CD14-positive monocyte (primary cell): ENCODE measurements around the gene KAZALD1. TPM values are rescaled to one million over a fixed set of nuclear protein-coding genes. Genes with fewer than 3 reads are reported as not detected.

Experiments used
- DNase-seq, 3 donors: peaks; one replicate each; pipeline ENCODE4 v3.0.0-alpha.2; 2011 to 2022
- H2AFZ ChIP-seq: 2 replicates; pipeline ENCODE4 v1.6.0; 2012; ENCODE audit warnings: mild to moderate bottlenecking, low read depth, low read length, inconsistent platforms; ENCODE audit not compliant: insufficient read depth, poor library complexity, severe bottlenecking
- H3K27ac ChIP-seq, 2 donors: 1 replicate in 1 of 2; 2 replicates in 1 of 2; pipeline ENCODE4 v1.5.1; 2012 to 2013; ENCODE audit warnings: low read length in 2 of 2, control low read depth in 1 of 2, inconsistent platforms in 1 of 2, low read depth in 1 of 2, mild to moderate bottlenecking in 1 of 2
- H3K27me3 ChIP-seq, 2 donors: one replicate each; pipeline versions ENCODE4 v1.6.0 to v1.6.1; 2011 to 2013; ENCODE audit warnings: low read length in 2 of 2; ENCODE audit not compliant: control insufficient read depth in 2 of 2, insufficient read depth in 2 of 2
- H3K36me3 ChIP-seq, 2 donors: replicated peaks in 1 of 2; 1 replicate in 1 of 2; 2 replicates in 1 of 2; pipeline versions ENCODE4 v1.5.1 to v1.6.1; 2012 to 2013; ENCODE audit warnings: low read length in 2 of 2, control low read depth in 1 of 2, inconsistent platforms in 1 of 2, mild to moderate bottlenecking in 1 of 2; ENCODE audit not compliant: insufficient read depth in 2 of 2, control insufficient read depth in 1 of 2
- H3K4me1 ChIP-seq, 2 donors: 1 replicate in 1 of 2; 2 replicates in 1 of 2; pipeline versions ENCODE4 v1.5.1 to v1.6.1; 2012 to 2013; ENCODE audit warnings: low read length in 2 of 2, control low read depth in 1 of 2, inconsistent platforms in 1 of 2, mild to moderate bottlenecking in 1 of 2, moderate library complexity in 1 of 2; ENCODE audit not compliant: insufficient read depth in 2 of 2, control insufficient read depth in 1 of 2
- H3K4me2 ChIP-seq: replicated peaks from 2 replicates; pipeline ENCODE3; 2012; ENCODE audit warnings: low read length, moderate library complexity, mild to moderate bottlenecking; ENCODE audit not compliant: poor library complexity, severe bottlenecking; ENCODE audit errors: extremely low read depth
- H3K4me3 ChIP-seq, 3 experiments: fragments of 200-600 bp in 1 of 3; sonication (generic) in 1 of 3; replicated peaks in 1 of 3; 1 replicate in 2 of 3; 2 replicates in 1 of 3; pipeline ENCODE4 v1.5.1; 2011 to 2013; ENCODE audit warnings: low read length in 3 of 3, mild to moderate bottlenecking in 3 of 3, control low read depth in 2 of 3, low read depth in 2 of 3, inconsistent platforms in 1 of 3, moderate library complexity in 1 of 3
- H3K79me2 ChIP-seq: 2 replicates; pipeline ENCODE4 v1.6.0; 2012; ENCODE audit warnings: mild to moderate bottlenecking, control low read depth, inconsistent platforms, low read length, moderate library complexity; ENCODE audit not compliant: insufficient read depth
- H3K9ac ChIP-seq: 2 replicates; pipeline ENCODE4 v1.6.0; 2017; ENCODE audit warnings: low read length, mild to moderate bottlenecking; ENCODE audit not compliant: insufficient read depth, poor library complexity, severe bottlenecking
- H3K9me3 ChIP-seq, 2 donors: replicated peaks in 1 of 2; 1 replicate in 1 of 2; 2 replicates in 1 of 2; pipeline versions ENCODE4 v1.5.1 to v1.6.1; 2012 to 2013; ENCODE audit warnings: low read length in 2 of 2, control low read depth in 1 of 2; ENCODE audit not compliant: control insufficient read depth in 1 of 2, insufficient read depth in 1 of 2
- H4K20me1 ChIP-seq: 2 replicates; pipeline ENCODE4 v1.6.0; 2012; ENCODE audit warnings: mild to moderate bottlenecking, low read length, control low read depth, moderate library complexity; ENCODE audit not compliant: insufficient read depth
- H3K27ac Mint-ChIP-seq, 7 donors: one replicate each; pipeline ENCODE4 v1.8.0; 2020; ENCODE audit warnings: mild to moderate bottlenecking in 7 of 7, mixed read lengths in 7 of 7, moderate library complexity in 6 of 7, inconsistent platforms in 2 of 7
- H3K27me3 Mint-ChIP-seq, 3 donors: one replicate each; pipeline ENCODE4 v1.8.0; 2021 to 2022; ENCODE audit warnings: low read depth in 3 of 3, mild to moderate bottlenecking in 3 of 3, mixed read lengths in 3 of 3, moderate library complexity in 3 of 3, inconsistent platforms in 1 of 3
- H3K36me3 Mint-ChIP-seq, 2 donors: one replicate each; pipeline ENCODE4 v1.8.0; 2020; ENCODE audit warnings: mixed read lengths in 2 of 2, inconsistent platforms in 1 of 2, mild to moderate bottlenecking in 1 of 2
- H3K4me1 Mint-ChIP-seq: one replicate; pipeline ENCODE4 v1.8.0; 2020; ENCODE audit warnings: mild to moderate bottlenecking, mixed read lengths
- H3K4me3 Mint-ChIP-seq, 2 donors: one replicate each; pipeline ENCODE4 v1.8.0; 2020; ENCODE audit warnings: mild to moderate bottlenecking in 2 of 2, mixed read lengths in 2 of 2, moderate library complexity in 1 of 2
- H3K9me3 Mint-ChIP-seq, 7 donors: one replicate each; pipeline ENCODE4 v1.8.0; 2020 to 2022; ENCODE audit warnings: mixed read lengths in 7 of 7, mild to moderate bottlenecking in 6 of 7, moderate library complexity in 6 of 7, inconsistent platforms in 2 of 7
- WGBS: methylation state at CpG from one replicate; pipeline ENCODE4 v1.1.5; 2013; ENCODE audit warnings: missing lambda C conversion rate; ENCODE audit not compliant: insufficient coverage; 5-methylcytosine and 5-hydroxymethylcytosine counted together
- intact Hi-C, 2 donors: fragments of 100-400 bp; cut with micrococcal nuclease; formaldehyde crosslinking; loops; one replicate each; pipeline versions ENCODE4 v1.15.0 to v1.15.1; 2023
- polyA plus RNA-seq, 3 donors: library from polyadenylated mRNA; depleted of rRNA in 1 of 3; unstranded in 2 of 3; stranded (reverse) in 1 of 3; fragments of 300-500 nt in 2 of 3; fragments of >200 nt in 1 of 3; fragmentation: Illumina TruSeq in 2 of 3; gene quantifications; 1 replicate in 2 of 3; 2 replicates in 1 of 3; pipeline ENCODE4 v1.2.3, GENCODE V29; 2012 to 2021
- TF ChIP-seq, protein P1 (sequence below): fragments of 200-600 bp; IDR thresholded peaks from one replicate; pipeline ENCODE4 v1.8.0; 2022; ENCODE audit warnings: antibody characterized with exemption, mild to moderate bottlenecking

KAZALD1 gene
- polyA plus RNA-seq, 3 donors, result 0.15 to 6.6 (median 0.53) TPM

GRCh38 chr10:101091546-101092290 is 29.9 kb downstream of the KAZALD1 start:
- H3K27ac ChIP-seq, result no peak overlapping the region
- TF ChIP-seq, protein P1, sequence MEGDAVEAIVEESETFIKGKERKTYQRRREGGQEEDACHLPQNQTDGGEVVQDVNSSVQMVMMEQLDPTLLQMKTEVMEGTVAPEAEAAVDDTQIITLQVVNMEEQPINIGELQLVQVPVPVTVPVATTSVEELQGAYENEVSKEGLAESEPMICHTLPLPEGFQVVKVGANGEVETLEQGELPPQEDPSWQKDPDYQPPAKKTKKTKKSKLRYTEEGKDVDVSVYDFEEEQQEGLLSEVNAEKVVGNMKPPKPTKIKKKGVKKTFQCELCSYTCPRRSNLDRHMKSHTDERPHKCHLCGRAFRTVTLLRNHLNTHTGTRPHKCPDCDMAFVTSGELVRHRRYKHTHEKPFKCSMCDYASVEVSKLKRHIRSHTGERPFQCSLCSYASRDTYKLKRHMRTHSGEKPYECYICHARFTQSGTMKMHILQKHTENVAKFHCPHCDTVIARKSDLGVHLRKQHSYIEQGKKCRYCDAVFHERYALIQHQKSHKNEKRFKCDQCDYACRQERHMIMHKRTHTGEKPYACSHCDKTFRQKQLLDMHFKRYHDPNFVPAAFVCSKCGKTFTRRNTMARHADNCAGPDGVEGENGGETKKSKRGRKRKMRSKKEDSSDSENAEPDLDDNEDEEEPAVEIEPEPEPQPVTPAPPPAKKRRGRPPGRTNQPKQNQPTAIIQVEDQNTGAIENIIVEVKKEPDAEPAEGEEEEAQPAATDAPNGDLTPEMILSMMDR, result no peak
- H3K4me3 ChIP-seq, result no peak overlapping the region
- peaks cover 14 to 57% of the 10 kb centered on the region in 2 donors for H3K27me3 ChIP-seq
- Mint-ChIP-seq H3K9me3 (peaks cover 0 to 2% (median 0%) of the 10 kb centered on the region in 7 donors), H3K27ac (no peak overlapping the region), H3K4me1 (no peaks in the 10 kb centered on the region), H3K27me3 (peaks cover 47 to 80% (median 56%) of the 10 kb centered on the region in 3 donors), H3K36me3 (no peaks in the 10 kb centered on the region), H3K4me3 (peak overlapping the region in 1 of 2 donors; percentile 46)
- WGBS, result 83% methylated on average over 7 of the region's 12 CpGs
- H3K36me3 ChIP-seq, result no peaks in the 10 kb centered on the region
- H3K4me1 ChIP-seq, result no peaks in the 10 kb centered on the region
- H4K20me1 ChIP-seq, result no peaks in the 10 kb centered on the region
- no peaks in the 10 kb centered on the region for H3K9me3 ChIP-seq
- no peak overlapping the region for H3K4me2 ChIP-seq
- H3K9ac ChIP-seq, result no peak overlapping the region
- H3K79me2 ChIP-seq, result no peaks in the 10 kb centered on the region
- DNase-seq, result no peak
- H2AFZ ChIP-seq, result no peak overlapping the region
- intact Hi-C loops, result no loop called here

DNA sequence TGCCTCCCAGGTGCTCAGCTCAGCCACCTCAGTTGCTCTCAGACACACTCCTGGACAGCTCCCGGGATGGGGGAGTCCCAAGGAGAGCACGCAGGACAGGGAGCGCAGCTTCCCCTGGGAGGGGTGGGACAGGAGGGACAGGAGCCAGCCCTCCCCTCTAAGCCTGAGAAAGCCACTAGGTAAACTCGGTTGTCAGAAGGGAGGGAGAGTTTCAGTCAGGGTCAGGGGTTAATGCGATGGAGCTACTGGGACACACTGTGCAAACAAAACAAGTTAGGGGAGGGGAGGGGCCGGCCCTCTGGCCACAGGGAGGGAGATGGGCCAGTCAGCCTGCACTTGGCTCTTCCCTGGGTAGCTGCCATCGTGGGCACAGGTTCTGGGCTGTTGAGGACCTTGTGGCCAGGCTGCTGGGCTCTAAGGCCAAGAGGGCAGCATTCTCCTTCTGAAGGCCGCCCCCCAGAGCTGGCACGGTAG is 31.1 kb downstream of the KAZALD1 start:
- Histone ChIP-seq H4K20me1 (no peaks in the 10 kb centered on the region), H3K4me3 (no peak overlapping the region), H3K9me3 (no peaks in the 10 kb centered on the region), H3K4me1 (no peaks in the 10 kb centered on the region), H3K9ac (no peak overlapping the region), H3K36me3 (no peaks in the 10 kb centered on the region), H3K27me3 (peaks cover 10 to 54% of the 10 kb centered on the region in 2 donors), H3K4me2 (no peak overlapping the region), H3K79me2 (no peaks in the 10 kb centered on the region), H3K27ac (no peak overlapping the region), H2AFZ (no peak overlapping the region)
- TF ChIP-seq, protein P1, result no peak
- Mint-ChIP-seq H3K27me3 (peaks cover 45 to 79% (median 47%) of the 10 kb centered on the region in 3 donors), H3K4me3 (no peak overlapping the region), H3K27ac (no peak overlapping the region), H3K4me1 (no peaks in the 10 kb centered on the region), H3K9me3 (peaks cover 0 to 2% (median 0%) of the 10 kb centered on the region in 7 donors), H3K36me3 (no peaks in the 10 kb centered on the region)
- intact Hi-C loops, result no loop called here
- DNase-seq, result no peak
- 50% methylated on average over 5 of the region's 9 CpGs for WGBS
